Right lobe of liver (tissue), 4 donors: ENCODE results near the gene SLC25A3.

Experiments used
- POLR2A ChIP-seq: fragments of 450-650 bp; IDR thresholded peaks from one replicate; pipeline ENCODE4 v1.6.1; 2017; ENCODE audit warnings: antibody characterized with exemption, mild to moderate bottlenecking
- TF ChIP-seq, protein P1 (sequence below), 4 donors: fragments of 200-600 bp in 3 of 4; fragments of 450-650 bp in 1 of 4; IDR thresholded peaks; one replicate each; pipeline versions ENCODE4 v1.5.1 to v1.8.0; 2016 to 2022; ENCODE audit warnings: antibody characterized with exemption in 4 of 4, mild to moderate bottlenecking in 2 of 4
- donor health status: DM: no; HTN: no; CAD: no.
- donor health status: DM: no; HTN: no; CAD: no.
- donor health status: DM: no; HTN: yes; CAD: no.

DNA sequence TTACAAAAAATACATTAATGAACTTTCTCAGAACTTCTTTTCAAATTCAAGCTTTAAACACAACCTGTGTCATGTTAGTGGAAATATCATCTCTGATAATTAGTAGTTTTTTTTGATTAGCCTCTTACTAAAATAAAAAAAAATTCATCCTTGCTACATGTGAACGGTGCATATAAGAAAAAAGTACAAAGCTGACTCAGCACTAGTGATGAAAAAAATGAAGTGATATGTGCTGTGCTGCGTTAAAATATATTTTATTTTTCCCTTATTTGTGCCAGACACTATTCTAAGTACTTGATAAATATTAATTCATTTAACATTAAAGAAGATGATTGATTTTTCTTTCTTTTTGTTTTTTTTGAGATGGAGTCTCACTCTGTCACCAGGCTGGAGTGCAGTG lies 43.6 kb downstream of the SLC25A3 start:
- TF ChIP-seq, protein P1, sequence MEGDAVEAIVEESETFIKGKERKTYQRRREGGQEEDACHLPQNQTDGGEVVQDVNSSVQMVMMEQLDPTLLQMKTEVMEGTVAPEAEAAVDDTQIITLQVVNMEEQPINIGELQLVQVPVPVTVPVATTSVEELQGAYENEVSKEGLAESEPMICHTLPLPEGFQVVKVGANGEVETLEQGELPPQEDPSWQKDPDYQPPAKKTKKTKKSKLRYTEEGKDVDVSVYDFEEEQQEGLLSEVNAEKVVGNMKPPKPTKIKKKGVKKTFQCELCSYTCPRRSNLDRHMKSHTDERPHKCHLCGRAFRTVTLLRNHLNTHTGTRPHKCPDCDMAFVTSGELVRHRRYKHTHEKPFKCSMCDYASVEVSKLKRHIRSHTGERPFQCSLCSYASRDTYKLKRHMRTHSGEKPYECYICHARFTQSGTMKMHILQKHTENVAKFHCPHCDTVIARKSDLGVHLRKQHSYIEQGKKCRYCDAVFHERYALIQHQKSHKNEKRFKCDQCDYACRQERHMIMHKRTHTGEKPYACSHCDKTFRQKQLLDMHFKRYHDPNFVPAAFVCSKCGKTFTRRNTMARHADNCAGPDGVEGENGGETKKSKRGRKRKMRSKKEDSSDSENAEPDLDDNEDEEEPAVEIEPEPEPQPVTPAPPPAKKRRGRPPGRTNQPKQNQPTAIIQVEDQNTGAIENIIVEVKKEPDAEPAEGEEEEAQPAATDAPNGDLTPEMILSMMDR (IDR thresholded peaks at IDR 0.05), result no peak
- no peak for TF ChIP-seq POLR2A
